ENCODE measurements around the gene ULK2.

DNA sequence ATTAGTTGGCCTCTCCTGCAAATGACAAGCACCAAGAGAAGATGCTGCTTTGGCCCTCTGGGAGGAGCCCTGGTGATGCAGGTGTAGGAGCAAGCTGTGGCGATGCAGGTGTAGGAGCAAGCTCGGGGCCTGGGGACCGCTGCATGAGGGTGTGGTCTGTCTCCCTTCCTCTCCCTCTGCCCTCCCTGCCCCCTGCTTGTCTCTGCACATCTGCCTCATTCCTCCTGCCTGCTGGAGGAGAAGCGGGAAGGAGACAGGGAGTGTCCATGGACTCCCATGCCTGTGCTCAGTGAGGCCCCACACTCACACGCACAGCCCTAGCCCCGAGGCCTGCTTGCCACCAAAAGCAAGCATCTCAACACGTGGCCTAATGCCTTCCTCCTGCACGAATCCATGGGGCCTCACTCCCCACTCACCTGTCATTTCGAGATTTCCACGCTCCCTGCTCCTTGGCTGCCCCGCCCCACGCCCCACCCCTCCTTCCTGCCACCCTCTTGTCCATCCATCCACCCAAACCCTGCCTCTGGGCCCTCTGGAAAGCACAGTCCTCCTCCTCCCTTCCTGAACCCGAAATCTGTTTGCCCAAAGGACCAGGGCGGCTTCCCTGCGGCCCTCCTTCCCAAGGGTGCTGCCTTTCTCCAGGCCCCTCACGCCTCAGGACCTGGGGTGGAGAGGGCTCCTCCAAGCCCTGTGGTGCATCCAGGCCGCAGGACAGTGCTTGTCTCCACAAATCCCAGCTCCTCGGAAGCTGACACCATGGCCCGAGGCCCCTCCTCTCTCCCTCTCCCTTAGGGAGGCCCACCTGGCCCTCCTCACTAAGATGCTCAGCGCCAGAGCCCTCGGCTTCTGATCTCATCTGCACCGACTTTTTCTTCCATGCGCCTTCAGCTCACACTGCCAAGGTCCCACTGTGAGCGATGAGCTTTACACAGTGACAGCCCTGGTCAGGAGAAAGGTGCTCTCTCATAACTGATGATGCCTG lies 107.9 kb downstream of the ULK2 start:
- TF ChIP-seq, protein P1, sequence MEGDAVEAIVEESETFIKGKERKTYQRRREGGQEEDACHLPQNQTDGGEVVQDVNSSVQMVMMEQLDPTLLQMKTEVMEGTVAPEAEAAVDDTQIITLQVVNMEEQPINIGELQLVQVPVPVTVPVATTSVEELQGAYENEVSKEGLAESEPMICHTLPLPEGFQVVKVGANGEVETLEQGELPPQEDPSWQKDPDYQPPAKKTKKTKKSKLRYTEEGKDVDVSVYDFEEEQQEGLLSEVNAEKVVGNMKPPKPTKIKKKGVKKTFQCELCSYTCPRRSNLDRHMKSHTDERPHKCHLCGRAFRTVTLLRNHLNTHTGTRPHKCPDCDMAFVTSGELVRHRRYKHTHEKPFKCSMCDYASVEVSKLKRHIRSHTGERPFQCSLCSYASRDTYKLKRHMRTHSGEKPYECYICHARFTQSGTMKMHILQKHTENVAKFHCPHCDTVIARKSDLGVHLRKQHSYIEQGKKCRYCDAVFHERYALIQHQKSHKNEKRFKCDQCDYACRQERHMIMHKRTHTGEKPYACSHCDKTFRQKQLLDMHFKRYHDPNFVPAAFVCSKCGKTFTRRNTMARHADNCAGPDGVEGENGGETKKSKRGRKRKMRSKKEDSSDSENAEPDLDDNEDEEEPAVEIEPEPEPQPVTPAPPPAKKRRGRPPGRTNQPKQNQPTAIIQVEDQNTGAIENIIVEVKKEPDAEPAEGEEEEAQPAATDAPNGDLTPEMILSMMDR (IDR thresholded peaks at IDR 0.05) = no peak
- no peak for TF ChIP-seq EZH2phosphoT487 (IDR thresholded peaks at IDR 0.05)

Data from neural progenitor cell (in vitro differentiated cells).